ENCODE results near the gene NFIC.

NFIC gene

DNA sequence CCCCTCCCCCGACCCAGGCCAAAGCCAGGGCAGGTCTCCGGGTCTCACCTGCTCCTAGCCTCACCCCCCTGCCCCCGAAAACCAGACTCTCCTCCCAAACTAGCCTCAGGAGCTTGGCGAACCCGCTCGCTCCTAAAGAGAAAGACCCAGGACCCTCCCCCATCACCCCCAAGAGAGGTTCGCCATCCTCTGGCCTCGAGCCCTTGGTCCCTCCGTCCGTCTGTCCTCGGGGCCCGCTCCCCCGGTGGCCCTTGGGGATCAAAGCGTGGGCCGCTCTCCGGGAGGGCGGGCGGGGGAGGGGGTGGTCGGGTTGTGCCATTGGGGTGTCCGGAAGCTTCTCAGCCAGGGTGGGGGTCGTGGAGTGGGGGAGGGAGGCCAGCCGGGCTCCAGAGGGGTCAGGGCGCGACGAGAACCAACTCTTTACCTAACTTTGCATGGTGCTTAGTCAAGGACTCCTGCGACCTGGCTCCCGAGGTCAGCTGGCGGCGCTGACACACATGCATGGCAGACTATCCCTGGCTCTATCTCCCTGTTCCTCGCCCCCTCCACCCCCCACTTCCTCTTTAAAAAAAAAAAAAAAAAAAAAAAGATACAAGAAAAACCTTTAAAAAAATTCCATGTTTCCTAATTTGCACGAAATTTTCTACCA is 98.3 kb downstream of the NFIC start:
- ChIA-PET POLR2A (ENCODE audit: low non-redundant PET) (interaction anchor here (0.6 kb wide), 1 partner anchor 514 kb away, joined by 3 read pairs; no protein-coding TSS in a partner anchor), CTCF (no interaction called here)
- DNase-seq (ENCODE audit: low spot score): no peak
- H3K27ac ChIP-seq: no peak overlapping the region; the same call in 1 of the 2 replicates
- TF ChIP-seq, protein P1, sequence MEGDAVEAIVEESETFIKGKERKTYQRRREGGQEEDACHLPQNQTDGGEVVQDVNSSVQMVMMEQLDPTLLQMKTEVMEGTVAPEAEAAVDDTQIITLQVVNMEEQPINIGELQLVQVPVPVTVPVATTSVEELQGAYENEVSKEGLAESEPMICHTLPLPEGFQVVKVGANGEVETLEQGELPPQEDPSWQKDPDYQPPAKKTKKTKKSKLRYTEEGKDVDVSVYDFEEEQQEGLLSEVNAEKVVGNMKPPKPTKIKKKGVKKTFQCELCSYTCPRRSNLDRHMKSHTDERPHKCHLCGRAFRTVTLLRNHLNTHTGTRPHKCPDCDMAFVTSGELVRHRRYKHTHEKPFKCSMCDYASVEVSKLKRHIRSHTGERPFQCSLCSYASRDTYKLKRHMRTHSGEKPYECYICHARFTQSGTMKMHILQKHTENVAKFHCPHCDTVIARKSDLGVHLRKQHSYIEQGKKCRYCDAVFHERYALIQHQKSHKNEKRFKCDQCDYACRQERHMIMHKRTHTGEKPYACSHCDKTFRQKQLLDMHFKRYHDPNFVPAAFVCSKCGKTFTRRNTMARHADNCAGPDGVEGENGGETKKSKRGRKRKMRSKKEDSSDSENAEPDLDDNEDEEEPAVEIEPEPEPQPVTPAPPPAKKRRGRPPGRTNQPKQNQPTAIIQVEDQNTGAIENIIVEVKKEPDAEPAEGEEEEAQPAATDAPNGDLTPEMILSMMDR (conservative IDR thresholded peaks at IDR 0.05; ENCODE audit: low read depth): no peak

- TF ChIP-seq, protein P1 (conservative IDR thresholded peaks at IDR 0.05; ENCODE audit: low read depth): no peak
- ChIA-PET POLR2A (ENCODE audit: low non-redundant PET) (interaction anchor here (0.6 kb wide), 1 partner anchor 515 kb away, joined by 3 read pairs; no protein-coding TSS in a partner anchor), CTCF (interaction anchor here (0.6 kb wide), 1 partner anchor 283 kb away, joined by 4 read pairs; no protein-coding TSS in a partner anchor)
- H3K27ac ChIP-seq: peak overlapping the region; percentile 59
- no peak for DNase-seq (ENCODE audit: low spot score)
Observed at GRCh38 chr19:3465552-3465951, 99.2 kb downstream of the NFIC start.

- no peak for DNase-seq (ENCODE audit: low spot score)
- H3K27ac ChIP-seq: peak overlapping the region; percentile 59
- POLR2A ChIA-PET (ENCODE audit: low non-redundant PET): no interaction called here
- CTCF ChIA-PET: interaction anchor here (0.6 kb wide), 1 partner anchor 113 kb away, joined by 3 read pairs; no protein-coding TSS in a partner anchor
- TF ChIP-seq, protein P1 (conservative IDR thresholded peaks at IDR 0.05; ENCODE audit: low read depth): no peak
Observed at GRCh38 chr19:3466635-3467034, 100.3 kb downstream of the NFIC start.

DNA sequence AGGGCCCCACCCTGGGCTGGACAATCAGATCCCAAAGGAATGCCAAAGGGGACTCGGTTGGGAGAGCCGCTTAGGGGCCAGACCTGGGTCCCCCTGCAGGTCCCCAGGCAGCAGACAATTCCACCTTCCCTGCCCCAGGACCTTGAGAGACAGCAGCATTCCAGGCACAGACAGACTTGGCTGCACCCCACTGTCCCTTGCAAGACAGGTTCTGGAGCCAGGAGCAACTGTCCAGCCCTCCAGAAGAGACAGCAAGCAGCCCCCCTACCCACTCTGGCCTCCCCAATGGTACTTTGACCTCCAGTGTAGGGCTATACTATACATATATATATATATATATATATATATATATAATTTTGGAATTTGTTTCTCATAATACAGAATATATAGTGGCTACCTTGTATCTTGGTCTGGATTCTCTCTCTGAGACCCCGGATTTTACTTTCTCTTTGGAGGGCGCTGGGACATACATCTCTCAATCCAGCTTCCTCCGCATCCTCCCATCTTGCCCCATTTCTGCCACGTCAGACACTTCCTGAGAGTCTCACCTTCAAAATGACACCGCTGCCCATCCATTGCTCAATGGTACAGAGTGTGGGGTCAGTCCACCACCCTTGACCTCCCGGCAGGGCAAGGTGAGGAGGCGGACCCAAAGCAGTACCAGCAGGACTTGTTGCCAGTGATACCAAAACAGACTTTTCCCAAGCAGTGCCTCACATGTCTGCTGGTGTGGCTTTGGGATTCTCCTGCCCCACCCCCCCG is 101.2 kb downstream of the NFIC start:
- ChIA-PET POLR2A (ENCODE audit: low non-redundant PET) (no interaction called here), CTCF (no interaction called here)
- TF ChIP-seq, protein P1 (conservative IDR thresholded peaks at IDR 0.05; ENCODE audit: low read depth): no peak
- no peak overlapping the region for H3K27ac ChIP-seq
- no peak for DNase-seq (ENCODE audit: low spot score)

- ChIA-PET CTCF (no interaction called here), POLR2A (ENCODE audit: low non-redundant PET) (no interaction called here)
- TF ChIP-seq, protein P1 (conservative IDR thresholded peaks at IDR 0.05; ENCODE audit: low read depth): no peak
- no peak for DNase-seq (ENCODE audit: low spot score)
- no peak overlapping the region for H3K27ac ChIP-seq
Observed at GRCh38 chr19:3468211-3468610, 101.8 kb downstream of the NFIC start.

DNA sequence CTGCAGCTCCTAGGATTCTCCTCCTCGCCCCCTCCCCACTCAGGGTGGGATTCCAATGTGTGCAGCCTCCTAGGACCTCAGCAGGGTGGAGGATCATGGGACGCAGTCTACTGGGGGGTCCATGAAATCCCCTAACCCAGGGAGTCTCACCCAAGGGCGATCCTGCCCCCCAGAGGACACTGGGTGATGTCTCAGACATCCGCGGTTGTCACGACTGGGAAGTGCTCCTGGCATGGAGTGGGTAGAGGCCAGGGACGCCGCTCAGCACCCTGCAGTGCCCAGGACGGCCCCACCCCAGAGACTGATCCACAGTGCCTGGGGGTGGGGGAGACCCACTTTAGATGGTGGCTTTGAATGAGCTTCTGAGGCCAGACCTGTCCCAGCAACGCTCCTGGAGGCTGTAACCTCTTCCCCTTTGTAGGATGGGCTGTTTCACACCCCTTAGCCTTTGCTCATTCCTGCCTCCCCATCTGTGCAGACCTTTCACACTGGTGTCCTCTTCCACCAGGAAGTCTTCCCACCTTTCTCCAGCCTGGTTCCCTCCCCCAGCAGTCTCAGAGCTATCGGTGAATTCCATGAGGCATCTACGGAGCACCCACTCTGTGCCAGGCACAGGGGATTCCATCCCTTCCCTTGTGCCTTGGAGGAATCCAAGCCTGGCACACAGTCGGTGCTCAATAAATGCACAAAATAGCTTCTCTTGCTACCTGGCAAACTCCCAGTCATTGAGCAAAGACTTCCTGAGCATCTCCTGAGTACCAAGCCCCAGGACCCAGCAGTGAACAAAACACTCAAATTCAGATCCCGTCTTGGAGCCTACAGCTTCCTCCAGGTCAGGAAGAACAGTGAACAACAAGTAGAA is 103.5 kb downstream of the NFIC start:
- H3K27ac ChIP-seq: peak overlapping the region; percentile 44
- no peak for DNase-seq (ENCODE audit: low spot score)
- TF ChIP-seq, protein P1 (conservative IDR thresholded peaks at IDR 0.05; ENCODE audit: low read depth): no peak
- ChIA-PET CTCF (interaction anchor here (0.6 to 0.7 kb wide), 2 partner anchors 165 to 186 kb away, joined by 3 to 4 read pairs; no protein-coding TSS in a partner anchor), POLR2A (ENCODE audit: low non-redundant PET) (interaction anchor here (0.6 kb wide), 1 partner anchor 23 kb away, joined by 4 read pairs; no protein-coding TSS in a partner anchor)

All from RWPE1 (cell line).